HG03196 (cell line): ENCODE data around the gene DSTYK.
"Not testable (repeated sequence)": the region's sequence is repeated elsewhere in the genome, so short reads cannot be mapped to it uniquely, and the experiment has no call there.

ENCODE experiments used
- ATAC-seq: cut with Tn5 transposase; IDR thresholded peaks from one replicate; pipeline ENCODE4 v1.9.1; 2021; ENCODE audit not compliant: unreplicated experiment

The DSTYK gene

GRCh38 chr1:205243350-205244191, 32.1 kb upstream of the DSTYK start:
- ATAC-seq, result no peak

DNA sequence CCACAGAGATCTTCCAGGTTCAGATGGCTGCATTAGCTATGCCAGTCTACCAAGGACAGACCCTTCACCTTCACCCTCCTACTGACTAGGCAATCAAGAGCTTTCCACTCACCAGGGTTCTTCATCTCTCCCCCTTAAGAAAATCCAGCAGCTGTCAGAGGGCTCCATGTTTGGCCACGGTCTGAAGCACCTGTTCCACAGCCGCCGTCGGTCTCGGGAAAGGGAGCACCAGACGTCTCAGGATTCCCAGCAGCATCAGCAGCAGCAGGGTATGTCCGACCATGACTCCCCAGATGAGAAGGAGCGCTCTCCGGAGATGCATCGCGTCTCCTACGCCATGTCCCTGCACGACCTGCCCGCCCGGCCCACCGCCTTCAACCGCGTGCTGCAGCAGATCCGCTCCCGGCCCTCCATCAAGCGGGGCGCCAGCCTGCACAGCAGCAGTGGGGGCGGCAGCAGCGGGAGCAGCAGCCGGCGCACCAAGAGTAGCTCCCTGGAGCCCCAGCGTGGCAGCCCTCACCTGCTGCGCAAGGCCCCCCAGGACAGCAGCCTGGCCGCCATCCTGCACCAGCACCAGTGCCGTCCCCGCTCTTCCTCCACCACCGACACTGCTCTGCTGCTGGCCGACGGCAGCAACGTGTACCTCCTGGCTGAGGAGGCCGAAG, 30.0 kb upstream of the DSTYK start:
- ATAC-seq, result no peak

DNA sequence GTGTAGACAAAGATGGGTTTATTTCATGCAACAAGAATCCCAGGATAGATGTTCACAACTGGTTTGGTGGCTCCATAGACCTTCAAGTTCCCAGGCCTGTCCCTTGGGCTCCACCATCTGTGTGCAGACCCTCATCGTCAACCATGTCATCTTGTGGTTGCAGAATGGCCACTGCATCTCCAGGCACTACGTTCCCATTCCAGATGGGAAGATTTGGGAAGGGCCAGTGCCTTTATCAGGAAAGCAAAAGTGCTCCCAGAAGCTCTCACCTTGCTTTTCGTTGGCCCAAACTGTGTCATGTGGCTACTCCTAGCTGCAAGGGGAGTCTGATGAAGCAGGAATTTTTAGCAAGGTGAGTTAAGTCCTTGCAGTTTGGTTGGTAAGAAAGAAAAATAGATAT, 29.1 kb upstream of the DSTYK start:
- ATAC-seq, result no peak

- ATAC-seq, result no peak
Measured at GRCh38 chr1:205240118-205240517, 28.6 kb upstream of the DSTYK start.

DNA sequence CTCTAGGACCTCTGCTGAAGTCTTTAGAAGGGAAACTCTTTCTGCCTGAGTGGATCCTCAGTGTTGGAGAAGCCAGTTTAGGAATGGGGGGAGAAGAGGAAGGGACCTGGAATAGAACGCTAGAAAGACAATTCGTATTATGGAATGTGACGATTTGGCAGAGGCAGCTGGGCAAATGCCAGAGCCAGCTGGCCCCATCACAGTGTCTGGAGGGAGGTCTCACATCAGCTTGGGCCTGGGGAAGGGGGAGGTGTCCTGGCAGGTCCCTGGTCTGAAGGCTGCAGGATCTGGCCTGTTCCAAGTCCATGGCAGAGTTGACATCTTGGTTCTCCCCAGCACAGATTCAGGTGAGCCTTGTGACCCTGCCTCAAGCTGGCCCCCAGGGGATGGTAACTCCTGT, 27.6 kb upstream of the DSTYK start:
- ATAC-seq, result no peak

DNA sequence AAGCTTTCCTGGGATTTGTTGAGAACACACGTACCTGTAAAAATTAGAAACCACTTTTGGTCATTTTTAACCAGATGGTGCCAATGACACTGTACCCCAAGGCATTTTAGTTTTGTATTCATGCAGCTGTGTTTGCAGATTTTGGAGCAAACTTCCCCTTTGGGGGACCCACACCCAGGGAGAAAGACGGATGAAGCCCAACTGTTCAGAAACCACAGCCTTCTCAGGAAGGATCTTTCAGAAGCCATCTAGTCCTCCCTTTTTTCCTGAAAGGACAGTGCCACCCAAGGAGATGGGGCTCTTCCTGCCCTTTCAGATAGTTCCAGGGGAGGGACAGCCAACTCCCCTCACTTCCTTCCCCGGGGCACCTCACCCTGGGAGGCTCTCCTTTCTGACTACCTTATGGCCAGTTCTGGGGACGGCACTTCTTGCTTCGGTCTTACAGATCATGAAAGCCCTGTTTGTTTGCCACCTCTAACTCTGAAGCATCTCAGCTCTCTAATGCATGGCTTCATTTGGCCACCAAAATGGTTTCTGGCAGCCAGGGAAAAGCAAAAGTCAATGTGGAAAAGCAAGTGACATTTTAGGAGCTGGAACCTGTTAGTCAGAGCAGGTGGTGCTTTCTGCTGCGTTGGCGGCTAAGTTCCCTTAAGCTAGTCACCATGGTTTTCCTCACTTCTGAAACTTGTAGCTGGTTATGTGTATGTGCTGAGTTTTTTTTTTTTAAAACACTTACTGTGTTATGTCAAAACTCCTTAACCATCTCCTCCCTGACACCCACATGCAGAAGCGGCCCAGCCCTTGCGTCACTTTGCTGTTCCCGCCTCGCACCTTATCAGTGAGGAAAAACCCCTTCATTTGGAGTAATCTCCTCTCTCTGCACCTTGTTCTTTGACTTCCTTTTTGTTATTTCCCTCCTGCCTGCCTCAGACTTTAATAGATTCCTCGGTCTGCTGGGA, 26.3 kb upstream of the DSTYK start:
- no peak for ATAC-seq

- ATAC-seq, result no peak
Measured at GRCh38 chr1:205236951-205237475, 25.5 kb upstream of the DSTYK start.

GRCh38 chr1:205236526-205236925, 25.0 kb upstream of the DSTYK start:
- no peak for ATAC-seq

DNA sequence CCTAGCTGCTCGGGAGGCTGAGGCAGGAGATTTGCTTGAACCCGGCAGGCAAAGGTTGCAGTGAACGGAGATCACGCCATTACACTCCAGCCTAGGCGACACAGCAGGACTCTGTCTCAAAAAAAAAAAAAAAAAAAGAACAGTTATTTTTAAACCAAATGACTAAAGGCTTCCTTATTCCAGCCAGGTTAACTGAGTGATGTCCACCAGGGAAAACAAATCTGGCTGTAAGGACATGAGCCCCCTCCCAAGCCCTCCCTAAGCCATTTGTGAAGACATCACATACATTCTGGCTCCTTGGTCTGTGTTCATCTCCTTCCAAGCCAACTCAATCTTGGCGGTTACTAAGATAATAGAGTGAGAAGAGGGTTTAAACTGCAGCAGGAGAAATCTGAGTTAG, 24.4 kb upstream of the DSTYK start:
- ATAC-seq, result no peak

- not testable (repeated sequence) for ATAC-seq
Measured at GRCh38 chr1:205233986-205234385, 22.5 kb upstream of the DSTYK start.

GRCh38 chr1:205232945-205233397, 21.5 kb upstream of the DSTYK start:
- no peak for ATAC-seq

DNA sequence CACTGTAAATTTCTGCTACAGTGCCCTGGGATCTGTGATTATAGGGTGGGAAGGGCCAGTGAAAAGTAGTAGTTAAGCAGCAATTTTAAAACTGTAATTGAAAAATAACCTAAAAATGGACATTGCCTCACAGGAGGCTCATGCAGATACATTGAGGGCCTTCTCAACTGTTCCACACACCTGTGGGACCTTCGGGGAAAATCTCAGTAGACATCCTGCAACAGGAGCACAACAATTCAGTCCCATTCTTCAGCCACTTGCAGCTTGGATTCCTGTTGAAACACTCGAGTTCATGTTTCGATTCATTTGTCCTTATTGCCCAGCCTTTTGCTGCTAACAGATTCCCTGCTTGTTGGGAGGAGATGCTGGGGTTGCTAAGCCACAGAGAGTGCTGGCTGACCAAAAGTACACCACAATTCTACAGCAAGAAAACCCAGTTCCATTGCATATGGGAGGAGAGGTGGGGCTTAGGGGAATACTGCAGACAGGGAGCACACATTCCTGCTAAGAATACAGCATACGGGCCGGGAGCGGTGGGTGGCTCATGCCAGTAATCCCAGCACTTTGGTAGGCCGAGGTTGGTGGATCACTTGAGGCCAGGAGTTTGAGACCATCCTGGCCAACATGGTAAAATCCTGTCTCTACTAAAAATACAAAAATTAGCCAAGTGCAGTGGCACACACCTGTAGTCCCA, 20.8 kb upstream of the DSTYK start:
- no peak for ATAC-seq

- ATAC-seq, result no peak
Measured at GRCh38 chr1:205230982-205231381, 19.5 kb upstream of the DSTYK start.

GRCh38 chr1:205229916-205230700, 18.6 kb upstream of the DSTYK start:
- no peak for ATAC-seq

GRCh38 chr1:205229399-205229871, 17.9 kb upstream of the DSTYK start:
- ATAC-seq, result no peak

- no peak for ATAC-seq
Measured at GRCh38 chr1:205228093-205228521, 16.6 kb upstream of the DSTYK start.

GRCh38 chr1:205227584-205228013, 16.1 kb upstream of the DSTYK start, which contains the start of gene TMCC2:
TSS of gene TMCC2 (plus strand) at chr1:205227946. CDS start at chr1:205228565, 619 bp downstream.
- ATAC-seq, result no peak

DNA sequence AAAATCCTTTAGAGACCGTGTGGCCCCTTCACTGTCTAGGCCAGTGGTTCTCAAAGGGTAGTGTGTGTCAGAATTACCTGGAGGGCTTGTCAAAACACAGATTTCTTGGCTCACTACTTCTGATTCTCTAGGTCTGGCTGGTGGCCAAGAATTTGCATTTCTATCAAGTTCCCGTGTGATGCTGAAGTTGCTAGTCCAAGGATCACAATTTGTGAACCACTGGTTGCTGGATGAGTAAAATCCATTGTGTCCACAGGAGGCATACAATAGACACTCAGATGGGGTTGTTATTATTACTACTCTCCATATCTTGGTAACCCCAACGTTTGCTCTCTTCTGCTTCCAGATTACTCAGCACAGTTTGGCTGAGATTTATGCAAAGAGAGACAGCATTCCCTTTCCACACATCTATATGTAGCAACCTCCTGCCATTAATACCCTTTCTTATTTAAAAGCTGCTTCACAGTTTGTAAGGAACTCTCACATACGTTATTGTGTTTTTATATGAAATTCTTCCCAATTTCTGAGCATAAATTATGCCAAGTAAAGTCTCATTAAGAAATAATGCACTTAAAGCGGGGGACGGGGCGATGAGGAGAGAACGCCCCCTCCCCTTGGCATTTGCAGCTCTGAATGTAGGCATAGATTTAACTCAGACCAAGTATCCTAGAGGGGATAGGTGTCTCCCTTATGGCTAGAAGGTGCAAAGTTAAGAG, 15.5 kb upstream of the DSTYK start:
- no peak for ATAC-seq
